K562 (cell line): ENCODE results near the gene EFHC2. TPM values are rescaled to one million over a fixed set of nuclear protein-coding genes. Genes with fewer than 3 reads are reported as not detected.

Source experiments
- ATAC-seq: fragments of 200-7000 bp; cut with Tn5 transposase; 3 replicates; pipeline ENCODE4 v1.9.1; 2020; ENCODE audit warnings: moderate library complexity
- BruUV-seq: library from RNA; stranded (reverse); fragments of 400-500 nt; replicated peaks from 2 replicates; lab custom pipeline; 2021; lab: Mats Ljungman, UMichigan
- CTCF ChIA-PET: fragments of 300-600 bp; formaldehyde crosslinking; extraction: SDS; loops from one replicate; lab custom pipeline; 2021; ENCODE audit warnings: low intra/inter-chr PET ratio; lab: Yijun Ruan, JAX
- POLR2A ChIA-PET: fragments of 300-600, 350-650 bp; sonication (Branson Sonifier 250); formaldehyde crosslinking; extraction: SDS; loops from one replicate; lab custom pipeline; 2021; ENCODE audit warnings: antibody characterized with exemption, inconsistent platforms; lab: Yijun Ruan, JAX
- DNase-seq, 4 experiments: peaks; one replicate each; pipeline versions ENCODE4 v3.0.0 to v3.0.0-alpha.2; 2011 to 2018; ENCODE audit warnings: low spot score in 3 of 4, mixed read lengths in 3 of 4; ENCODE audit errors: extremely low read depth in 1 of 4
- FAIRE-seq: peaks from 2 replicates; lab custom pipeline; 2011; peaks lifted over from hg19 to GRCh38; lab: Jason Lieb, UNC
- H2AFZ ChIP-seq: 2 replicates; pipeline ENCODE4 v1.6.0; 2011; ENCODE audit warnings: low read depth, low read length, control low read depth, inconsistent platforms
- H3K27ac ChIP-seq: fragments of 200-600 bp; 3 replicates; pipeline ENCODE4 v1.8.0; 2011; ENCODE audit warnings: low read depth, mild to moderate bottlenecking, control low read depth, inconsistent platforms, low read length, moderate library complexity, mixed read lengths; ENCODE audit errors: extremely low read depth
- H3K27me3 ChIP-seq, 2 experiments: fragments of 300-600 bp in 1 of 2; 2 replicates in 1 of 2; 3 replicates in 1 of 2; pipeline versions ENCODE4 v1.6.0 to v1.8.0; 2011; ENCODE audit warnings: inconsistent platforms in 2 of 2, low read length in 2 of 2, mild to moderate bottlenecking in 1 of 2, mixed read lengths in 1 of 2, moderate library complexity in 1 of 2; ENCODE audit not compliant: control insufficient read depth in 2 of 2, insufficient read depth in 2 of 2
- H3K36me3 ChIP-seq: fragments of 300-600 bp; 3 replicates; pipeline ENCODE4 v1.8.0; 2011; ENCODE audit warnings: mild to moderate bottlenecking, low read length, inconsistent platforms; ENCODE audit not compliant: control insufficient read depth, insufficient read depth
- H3K4me1 ChIP-seq, 2 experiments: fragments of 200-600 bp in 1 of 2; replicated peaks in 1 of 2; 2 replicates in 1 of 2; 3 replicates in 1 of 2; pipeline versions ENCODE4 v1.5.1 to v1.8.0; 2011; ENCODE audit warnings: inconsistent platforms in 2 of 2, low read length in 2 of 2, mild to moderate bottlenecking in 1 of 2, mixed read lengths in 1 of 2, moderate library complexity in 1 of 2; ENCODE audit not compliant: control insufficient read depth in 2 of 2, insufficient read depth in 2 of 2
- H3K4me2 ChIP-seq: 2 replicates; pipeline ENCODE4 v1.6.1; 2011; ENCODE audit warnings: low read length, control low read depth, inconsistent platforms, mixed read lengths; ENCODE audit not compliant: insufficient read depth
- H3K4me3 ChIP-seq: fragments of 200-600 bp; sonication (generic), shearing (Covaris generic); 2 replicates; pipeline ENCODE4 v1.5.1; 2016; ENCODE audit warnings: control low read depth, inconsistent platforms
- H3K79me2 ChIP-seq: fragments of 200-600 bp; 3 replicates; pipeline ENCODE4 v1.8.0; 2011; ENCODE audit warnings: low read length, inconsistent platforms; ENCODE audit not compliant: control insufficient read depth, insufficient read depth
- H3K9ac ChIP-seq, 2 experiments: 2 replicates each; pipeline versions ENCODE4 v1.6.0 to v1.6.1; 2011; ENCODE audit warnings: low read depth in 2 of 2, low read length in 2 of 2, control low read depth in 1 of 2, inconsistent platforms in 1 of 2, mild to moderate bottlenecking in 1 of 2, mixed read lengths in 1 of 2; ENCODE audit not compliant: insufficient read depth in 1 of 2
- H3K9me1 ChIP-seq: one replicate; pipeline ENCODE4 v1.6.0; 2011; ENCODE audit warnings: inconsistent platforms, mild to moderate bottlenecking, low read length, moderate library complexity; ENCODE audit not compliant: control insufficient read depth, insufficient read depth
- H3K9me3 ChIP-seq: replicated peaks from 2 replicates; pipeline ENCODE4 v1.5.1; 2011; ENCODE audit warnings: low read depth, low read length, inconsistent platforms; ENCODE audit not compliant: control insufficient read depth, insufficient read depth
- H4K20me1 ChIP-seq: replicated peaks from 2 replicates; pipeline ENCODE4 v1.6.1; 2011; ENCODE audit warnings: low read length, inconsistent platforms, mixed read lengths; ENCODE audit not compliant: control insufficient read depth, insufficient read depth
- ARID1B ChIP-seq: fragments of 450-650 bp; IDR thresholded peaks from 2 replicates; pipeline ENCODE4 v1.6.1; 2016; ENCODE audit warnings: antibody characterized with exemption, mild to moderate bottlenecking, inconsistent platforms
- ELF1 ChIP-seq: fragments of 200-800 bp; sonication (Bioruptor generic); IDR thresholded peaks from 2 replicates; pipeline ENCODE4 v1.6.1; 2016; ENCODE audit warnings: missing genetic modification characterization, missing compliant biosample characterization
- HDAC3 ChIP-seq: fragments of 450-650 bp; IDR thresholded peaks from 2 replicates; pipeline ENCODE4 v1.6.1; 2018; ENCODE audit warnings: borderline replicate concordance, mild to moderate bottlenecking, moderate library complexity; ENCODE audit not compliant: partially characterized antibody
- MGA ChIP-seq: fragments of 450-650 bp; IDR thresholded peaks from 2 replicates; pipeline ENCODE4 v1.6.1; 2016; ENCODE audit warnings: mild to moderate bottlenecking, moderate library complexity
- NCOR1 ChIP-seq: fragments of 450-650 bp; IDR thresholded peaks from 2 replicates; pipeline ENCODE4 v1.6.1; 2016; ENCODE audit warnings: mild to moderate bottlenecking, moderate library complexity
- SAFB2 ChIP-seq: fragments of 200-400 bp; formaldehyde crosslinking; IDR thresholded peaks from 2 replicates; pipeline ENCODE4 v1.6.1; 2018; ENCODE audit warnings: borderline replicate concordance, low read length, low read depth, moderate library complexity; ENCODE audit not compliant: severe bottlenecking
- WGBS: fragments of 100-300 bp; shearing (Covaris generic); methylation state at CpG from one replicate; pipeline ENCODE4 v1.1.6; 2016; ENCODE audit warnings: low coverage, mixed read lengths; ENCODE audit not compliant: insufficient coverage; ENCODE audit errors: missing lambda C conversion rate; 5-methylcytosine and 5-hydroxymethylcytosine counted together
- in situ Hi-C: fragments of 300-500 bp; cut with MboI; formaldehyde crosslinking; loops from 4 replicates; pipeline ENCODE4 v1.15.0; 2018; ENCODE audit warnings: inconsistent platforms, mixed read lengths
- intact Hi-C: fragments of 100-400 bp; cut with micrococcal nuclease; formaldehyde crosslinking; loops from 2 replicates; pipeline ENCODE4 v1.14.2; 2022
- polyA plus RNA-seq, 8 experiments: library from polyadenylated mRNA; depleted of rRNA in 4 of 8; stranded (reverse) in 5 of 8; unstranded in 3 of 8; fragments of >200 nt; fragmentation: Nextera tagmentation in 2 of 8; fragmentation: Illumina TruSeq in 1 of 8; extraction: Ambion mirVana in 2 of 8; extraction: Trizol in 1 of 8; gene quantifications; 2 replicates each; pipeline versions ENCODE4 v1.2.1 to v1.2.3, GENCODE V29; 2011 to 2014; ENCODE audit warnings: inconsistent platforms in 1 of 8, missing spikeins in 1 of 8
- total RNA-seq, 7 experiments: library from RNA; depleted of rRNA in 6 of 7; stranded (reverse); fragments of >200 nt in 6 of 7; fragmentation: Illumina TruSeq in 2 of 7; extraction: Trizol in 2 of 7; gene quantifications; 2 replicates each; pipeline versions ENCODE4 v1.2.1 to v1.2.3, GENCODE V29; 2011 to 2021; ENCODE audit warnings: low replicate concordance in 1 of 7
- TF ChIP-seq, protein P1 (sequence below): sonication (generic); IDR thresholded peaks from 2 replicates; pipeline ENCODE4 v1.6.1; 2016
- TF ChIP-seq, protein P2 (sequence below): sonication (generic); formaldehyde crosslinking; IDR thresholded peaks from 2 replicates; pipeline ENCODE4 v1.8.1; 2022; ENCODE audit warnings: missing genetic modification reagents

EFHC2 gene
- total and polyA plus RNA-seq, 9 of the 15 experiments (the other 6 are each of a cell fraction or from before 2014, with no cell fraction given) = 1.3 to 8.1 (median 3.0) TPM

DNA sequence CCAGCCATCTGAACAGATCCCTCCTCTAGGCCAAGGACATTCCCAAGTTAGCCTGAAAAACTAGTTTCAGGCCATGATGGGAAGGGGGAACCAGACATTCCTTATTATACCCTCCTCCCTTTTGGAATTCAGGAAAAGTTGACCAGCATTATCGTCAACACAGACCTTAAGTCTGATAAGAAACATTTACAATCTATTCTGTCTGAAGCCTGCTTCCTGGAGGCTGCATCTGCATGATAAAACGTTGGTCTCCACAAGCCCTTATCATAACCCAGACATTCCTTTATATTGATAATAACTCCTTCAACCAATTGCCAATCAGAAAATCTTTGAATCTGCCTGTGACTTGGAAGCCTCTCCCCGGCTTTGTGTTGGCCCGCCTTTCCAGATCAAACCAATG lies 44.3 kb downstream of the EFHC2 start:
- H3K27me3 ChIP-seq = no peaks in the 10 kb centered on the region
- H3K4me1 ChIP-seq = peaks cover 0 to 3% of the 10 kb centered on the region in 2 experiments; a peak in 1 of 5 replicates
- POLR2A ChIA-PET = no interaction called here
- ATAC-seq (peak; percentile 55; the same call in 2 of the 3 replicates), FAIRE-seq (peak; percentile 72), DNase-seq (peak in 1 of 4 experiments; percentile 62)
- no peak overlapping the region for H3K4me3 ChIP-seq
- 3% methylated on average over 4 of the region's 4 CpGs for WGBS
- in situ Hi-C loops (no loop called here), intact Hi-C loops (no loop called here)
- no peaks in the 10 kb centered on the region for H3K9me1 ChIP-seq
- H3K27ac ChIP-seq = no peak overlapping the region
- no peak overlapping the region for H2AFZ ChIP-seq
- no peak overlapping the region; the same call in 1 of the 2 replicates for H3K4me2 ChIP-seq
- CTCF ChIA-PET = no interaction called here
- H3K9me3 ChIP-seq = no peaks in the 10 kb centered on the region; the same call in 1 of the 2 replicates
- no TSS peak for BruUV-seq
- no peaks in the 10 kb centered on the region for H3K79me2 ChIP-seq
- H3K36me3 ChIP-seq = no peaks in the 10 kb centered on the region
- H3K9ac ChIP-seq = no peak overlapping the region
- no peaks in the 10 kb centered on the region for H4K20me1 ChIP-seq
- TF ChIP-seq, protein P1, sequence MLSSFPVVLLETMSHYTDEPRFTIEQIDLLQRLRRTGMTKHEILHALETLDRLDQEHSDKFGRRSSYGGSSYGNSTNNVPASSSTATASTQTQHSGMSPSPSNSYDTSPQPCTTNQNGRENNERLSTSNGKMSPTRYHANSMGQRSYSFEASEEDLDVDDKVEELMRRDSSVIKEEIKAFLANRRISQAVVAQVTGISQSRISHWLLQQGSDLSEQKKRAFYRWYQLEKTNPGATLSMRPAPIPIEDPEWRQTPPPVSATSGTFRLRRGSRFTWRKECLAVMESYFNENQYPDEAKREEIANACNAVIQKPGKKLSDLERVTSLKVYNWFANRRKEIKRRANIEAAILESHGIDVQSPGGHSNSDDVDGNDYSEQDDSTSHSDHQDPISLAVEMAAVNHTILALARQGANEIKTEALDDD = 0 out of 2 replicates have a peak, but pooled peaks have one; percentile 20
- peak; percentile 41; the same call in 1 of the 2 replicates for TF ChIP-seq ELF1 (tag)
- peak; percentile 93 for TF ChIP-seq ARID1B
- no peak for TF ChIP-seq MGA
- TF ChIP-seq, protein P2, sequence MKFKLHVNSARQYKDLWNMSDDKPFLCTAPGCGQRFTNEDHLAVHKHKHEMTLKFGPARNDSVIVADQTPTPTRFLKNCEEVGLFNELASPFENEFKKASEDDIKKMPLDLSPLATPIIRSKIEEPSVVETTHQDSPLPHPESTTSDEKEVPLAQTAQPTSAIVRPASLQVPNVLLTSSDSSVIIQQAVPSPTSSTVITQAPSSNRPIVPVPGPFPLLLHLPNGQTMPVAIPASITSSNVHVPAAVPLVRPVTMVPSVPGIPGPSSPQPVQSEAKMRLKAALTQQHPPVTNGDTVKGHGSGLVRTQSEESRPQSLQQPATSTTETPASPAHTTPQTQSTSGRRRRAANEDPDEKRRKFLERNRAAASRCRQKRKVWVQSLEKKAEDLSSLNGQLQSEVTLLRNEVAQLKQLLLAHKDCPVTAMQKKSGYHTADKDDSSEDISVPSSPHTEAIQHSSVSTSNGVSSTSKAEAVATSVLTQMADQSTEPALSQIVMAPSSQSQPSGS (CRISPR knock-in tag) = no peak
- peak; percentile 89 for TF ChIP-seq NCOR1
- peak; percentile 61 for TF ChIP-seq HDAC3
- TF ChIP-seq SAFB2 = no peak
